MCF 10A (cell line): ENCODE data around the gene SEC11C. TPM values are rescaled to one million over a fixed set of nuclear protein-coding genes. Genes with fewer than 3 reads are reported as not detected.

Experiments
- BruUV-seq: library from RNA; stranded (reverse); fragments of 400-500 nt; replicated peaks from 2 replicates; lab custom pipeline; 2021; lab: Mats Ljungman, UMichigan
- CTCF ChIA-PET: fragments of 300-600 bp; sonication (Branson Sonifier 250); formaldehyde crosslinking; extraction: SDS; loops from one replicate; lab custom pipeline; 2021; ENCODE audit warnings: antibody characterized with exemption, inconsistent platforms; lab: Yijun Ruan, JAX
- POLR2A ChIA-PET: fragments of 300-600, 350-650 bp; sonication (Branson Sonifier 250); formaldehyde crosslinking; extraction: SDS; loops from one replicate; lab custom pipeline; 2020; ENCODE audit warnings: antibody characterized with exemption, inconsistent platforms; lab: Yijun Ruan, JAX
- DNase-seq: peaks from one replicate; pipeline ENCODE4 v3.0.0-alpha.2; 2018; ENCODE audit not compliant: unreplicated experiment
- H3K27ac Mint-ChIP-seq: one replicate; pipeline ENCODE4 v1.8.0; 2022; ENCODE audit warnings: mild to moderate bottlenecking, low read depth, mixed read lengths; ENCODE audit not compliant: unreplicated experiment
- H3K27me3 Mint-ChIP-seq: one replicate; pipeline ENCODE4 v1.8.0; 2022; ENCODE audit warnings: mixed read lengths; ENCODE audit not compliant: insufficient read depth, unreplicated experiment
- H3K36me3 Mint-ChIP-seq: one replicate; pipeline ENCODE4 v1.8.0; 2022; ENCODE audit warnings: mild to moderate bottlenecking, moderate library complexity, mixed read lengths; ENCODE audit not compliant: insufficient read depth, unreplicated experiment
- H3K4me1 Mint-ChIP-seq: one replicate; pipeline ENCODE4 v1.8.0; 2022; ENCODE audit warnings: mixed read lengths; ENCODE audit not compliant: insufficient read depth, unreplicated experiment
- H3K4me3 Mint-ChIP-seq: one replicate; pipeline ENCODE4 v1.8.0; 2022; ENCODE audit warnings: mild to moderate bottlenecking, moderate library complexity, mixed read lengths; ENCODE audit not compliant: unreplicated experiment
- H3K9me3 Mint-ChIP-seq: one replicate; pipeline ENCODE4 v1.8.0; 2022; ENCODE audit warnings: mixed read lengths; ENCODE audit not compliant: unreplicated experiment
- intact Hi-C: fragments of 100-400 bp; cut with micrococcal nuclease; formaldehyde crosslinking; loops from 2 replicates; pipeline ENCODE4 v1.14.1; 2022
- total RNA-seq: library from RNA; stranded (reverse); gene quantifications from 2 replicates; pipeline ENCODE4 v1.2.3, GENCODE V29; 2022
- TF ChIP-seq, protein P1 (sequence below): fragments of 200-600 bp; IDR thresholded peaks from one replicate; pipeline ENCODE4 v1.8.0; 2022; ENCODE audit warnings: antibody characterized with exemption, mild to moderate bottlenecking; ENCODE audit not compliant: unreplicated experiment

SEC11C gene
- total RNA-seq, 1 experiment from 2014 or later, result 168 TPM

DNA sequence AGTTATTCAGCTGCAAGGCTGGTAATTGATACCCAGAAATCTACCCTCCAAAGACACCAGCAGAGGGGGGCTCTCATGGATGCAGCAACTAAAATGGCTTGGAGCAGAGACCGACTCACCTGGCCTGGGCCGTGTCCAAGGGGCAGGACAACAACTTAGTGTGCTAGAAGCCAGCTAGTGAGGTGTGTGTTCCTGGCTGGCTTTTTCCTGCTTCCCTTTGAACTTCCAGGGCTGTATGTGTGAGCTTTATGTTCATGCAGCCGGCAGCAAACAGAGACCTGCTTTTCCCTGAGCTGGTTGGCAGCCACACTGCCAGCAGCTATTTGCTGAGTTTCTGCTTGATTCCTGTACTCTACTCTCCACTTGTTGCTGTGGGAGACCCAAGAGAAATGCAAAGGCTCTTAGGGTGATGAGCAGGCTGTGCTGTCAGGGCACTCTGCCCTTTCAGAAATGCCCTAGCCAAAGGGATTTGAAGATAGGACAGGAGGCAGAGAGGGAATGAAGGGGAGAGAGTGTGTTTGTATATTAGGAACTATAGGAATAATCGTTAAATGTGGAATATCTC is 56.6 kb downstream of the SEC11C start:
- no TSS peak for BruUV-seq
- H3K4me1 Mint-ChIP-seq, result no peaks in the 10 kb centered on the region
- H3K9me3 Mint-ChIP-seq, result no peaks in the 10 kb centered on the region
- ChIA-PET CTCF (interaction anchor here (0.9 kb wide), 1 partner anchor 13 kb away, joined by 3 read pairs; no protein-coding TSS in a partner anchor), POLR2A (no interaction called here)
- no peak for DNase-seq
- H3K36me3 Mint-ChIP-seq, result no peaks in the 10 kb centered on the region
- TF ChIP-seq, protein P1, sequence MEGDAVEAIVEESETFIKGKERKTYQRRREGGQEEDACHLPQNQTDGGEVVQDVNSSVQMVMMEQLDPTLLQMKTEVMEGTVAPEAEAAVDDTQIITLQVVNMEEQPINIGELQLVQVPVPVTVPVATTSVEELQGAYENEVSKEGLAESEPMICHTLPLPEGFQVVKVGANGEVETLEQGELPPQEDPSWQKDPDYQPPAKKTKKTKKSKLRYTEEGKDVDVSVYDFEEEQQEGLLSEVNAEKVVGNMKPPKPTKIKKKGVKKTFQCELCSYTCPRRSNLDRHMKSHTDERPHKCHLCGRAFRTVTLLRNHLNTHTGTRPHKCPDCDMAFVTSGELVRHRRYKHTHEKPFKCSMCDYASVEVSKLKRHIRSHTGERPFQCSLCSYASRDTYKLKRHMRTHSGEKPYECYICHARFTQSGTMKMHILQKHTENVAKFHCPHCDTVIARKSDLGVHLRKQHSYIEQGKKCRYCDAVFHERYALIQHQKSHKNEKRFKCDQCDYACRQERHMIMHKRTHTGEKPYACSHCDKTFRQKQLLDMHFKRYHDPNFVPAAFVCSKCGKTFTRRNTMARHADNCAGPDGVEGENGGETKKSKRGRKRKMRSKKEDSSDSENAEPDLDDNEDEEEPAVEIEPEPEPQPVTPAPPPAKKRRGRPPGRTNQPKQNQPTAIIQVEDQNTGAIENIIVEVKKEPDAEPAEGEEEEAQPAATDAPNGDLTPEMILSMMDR, result no peak
- peaks cover 32% of the 10 kb centered on the region for H3K27me3 Mint-ChIP-seq
- no peak overlapping the region for H3K27ac Mint-ChIP-seq
- H3K4me3 Mint-ChIP-seq, result no peak overlapping the region
- intact Hi-C loops, result no loop called here

DNA sequence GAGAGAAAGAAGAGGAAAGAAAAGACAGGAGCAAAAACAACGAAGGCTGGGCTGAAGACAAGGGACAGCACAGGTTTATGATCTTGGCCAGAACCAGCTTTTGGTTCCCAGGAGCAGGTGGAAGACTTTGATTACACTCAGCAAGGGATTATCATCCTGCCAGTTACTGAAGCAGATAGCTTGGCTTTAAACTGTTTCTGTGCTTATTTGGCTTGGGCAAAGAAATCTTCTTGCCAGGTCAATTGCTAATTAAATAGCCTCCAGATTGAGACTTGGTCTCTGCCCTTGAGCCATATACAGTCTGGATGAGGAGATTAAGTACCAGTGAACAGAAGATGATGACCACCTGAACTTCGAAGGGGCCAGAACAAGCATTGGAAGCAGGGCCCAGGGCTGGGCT is 58.0 kb downstream of the SEC11C start:
- POLR2A ChIA-PET, result no interaction called here

DNA sequence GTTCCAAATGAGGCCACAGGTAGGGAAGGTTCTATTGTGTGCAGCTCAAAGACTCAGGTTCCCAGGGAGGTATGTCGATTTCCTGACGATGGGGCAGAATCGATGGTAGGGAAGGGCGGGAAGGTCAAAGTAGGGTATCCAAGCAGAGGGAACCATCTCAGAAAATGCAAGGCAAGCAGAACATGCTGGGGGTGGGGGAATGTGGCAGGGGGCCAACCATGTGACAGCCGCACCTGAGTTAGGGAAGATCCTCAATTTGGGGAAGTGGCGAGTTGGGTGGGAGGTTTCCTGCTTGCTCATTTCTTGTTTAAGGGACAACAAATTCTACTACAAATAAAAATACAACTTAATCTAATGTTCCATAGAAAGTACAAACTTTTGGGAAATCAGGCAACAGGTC is 58.5 kb downstream of the SEC11C start:
- POLR2A ChIA-PET, result no interaction called here
- no peaks in the 10 kb centered on the region for H3K9me3 Mint-ChIP-seq
- DNase-seq, result no peak
- peaks cover 3% of the 10 kb centered on the region for H3K4me1 Mint-ChIP-seq
- intact Hi-C loops, result no loop called here
- CTCF ChIA-PET, result interaction anchor here (0.7 kb wide), 2 partner anchors 18 to 110 kb away, joined by 3 read pairs; no protein-coding TSS in a partner anchor
- TF ChIP-seq, protein P1, result no peak
- no TSS peak for BruUV-seq
- peaks cover 32% of the 10 kb centered on the region for H3K27me3 Mint-ChIP-seq
- H3K27ac Mint-ChIP-seq, result no peak overlapping the region
- H3K36me3 Mint-ChIP-seq, result no peaks in the 10 kb centered on the region
- no peak overlapping the region for H3K4me3 Mint-ChIP-seq

More for the DNA sequence above, 58.0 kb downstream of the SEC11C start:
- TF ChIP-seq, protein P1, result no peak
- no peak for DNase-seq
- Mint-ChIP-seq H3K36me3 (no peaks in the 10 kb centered on the region), H3K9me3 (no peaks in the 10 kb centered on the region), H3K27me3 (peaks cover 32% of the 10 kb centered on the region), H3K4me3 (no peak overlapping the region), H3K27ac (no peak overlapping the region), H3K4me1 (no peaks in the 10 kb centered on the region)
- BruUV-seq, result no TSS peak
- intact Hi-C loops, result no loop called here
- CTCF ChIA-PET, result interaction anchor here (0.5 kb wide), 1 partner anchor 160 kb away, joined by 3 read pairs; no protein-coding TSS in a partner anchor

DNA sequence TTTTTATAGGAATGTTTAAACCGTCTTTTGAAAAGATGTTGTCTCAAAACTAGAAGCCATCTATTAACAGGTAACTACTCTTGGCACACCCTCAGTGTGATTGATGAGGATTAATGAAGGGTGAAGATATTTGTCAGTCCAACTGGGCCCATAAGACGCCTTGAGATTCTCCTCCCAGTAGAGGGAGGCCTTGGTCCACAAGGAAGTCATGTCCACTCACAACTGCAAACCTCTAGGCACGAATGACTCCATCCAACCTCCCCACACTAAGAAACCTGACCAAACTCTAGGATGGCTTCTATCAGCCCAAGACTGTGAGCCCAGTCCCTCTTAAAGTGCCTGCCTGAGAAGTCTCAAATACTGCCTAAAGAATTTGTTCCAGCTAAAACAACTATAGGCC is 61.1 kb downstream of the SEC11C start:
- ChIA-PET POLR2A (interaction anchor here (1.2 kb wide), 1 partner anchor 10 kb away, joined by 3 read pairs; no protein-coding TSS in a partner anchor), CTCF (interaction anchor here (1.0 to 3.4 kb wide), 3 partner anchors 48 to 444 kb away, joined by 3 to 11 read pairs (median 4); no protein-coding TSS in a partner anchor)
- TF ChIP-seq, protein P1, result no peak
- Mint-ChIP-seq H3K27ac (no peak overlapping the region), H3K27me3 (peaks cover 32% of the 10 kb centered on the region), H3K36me3 (no peaks in the 10 kb centered on the region), H3K4me3 (no peak overlapping the region), H3K9me3 (no peaks in the 10 kb centered on the region), H3K4me1 (peaks cover 11% of the 10 kb centered on the region)
- no TSS peak for BruUV-seq
- intact Hi-C loops, result no loop called here
- DNase-seq, result peak; percentile 18
